HepG2 (cell line): Measurements from ENCODE around the gene HSP90AB1.

Source experiments
- CTCF ChIP-seq: sonication (generic); formaldehyde crosslinking; IDR thresholded peaks from 2 replicates; pipeline ENCODE4 v1.5.0; 2020; ENCODE audit warnings: mild to moderate bottlenecking, missing genetic modification reagents, moderate library complexity
- MXI1 ChIP-seq: IDR thresholded peaks from 3 replicates; pipeline ENCODE4 v1.6.1; 2012; ENCODE audit warnings: low read depth, low read length, inconsistent platforms, borderline replicate concordance
- NFRKB ChIP-seq: fragments of 450-650 bp; IDR thresholded peaks from 2 replicates; pipeline ENCODE4 v1.6.1; 2017
- POLR2AphosphoS5 ChIP-seq: IDR thresholded peaks from 2 replicates; pipeline ENCODE4 v1.6.1; 2012; ENCODE audit warnings: low read depth, low read length
- RAD21 ChIP-seq: fragments of 450-650 bp; formaldehyde crosslinking; IDR thresholded peaks from 2 replicates; pipeline ENCODE4 v1.5.0; 2020; ENCODE audit warnings: mild to moderate bottlenecking
- RFX1 ChIP-seq: fragments of 450-650 bp; IDR thresholded peaks from 2 replicates; pipeline ENCODE4 v1.6.1; 2017
- ZBTB1 ChIP-seq: sonication (generic); formaldehyde crosslinking; IDR thresholded peaks from 2 replicates; pipeline ENCODE4 v1.4.0; 2020; ENCODE audit warnings: missing genetic modification reagents, borderline replicate concordance

GRCh38 chr6:44276667-44277640, 30.1 kb downstream of the HSP90AB1 start:
- TF ChIP-seq ZBTB1 (CRISPR knock-in tag) (no peak), POLR2AphosphoS5 (no peak), RAD21 (no peak), CTCF (CRISPR knock-in tag) (no peak), RFX1 (no peak), MXI1 (no peak), NFRKB (no peak)
